Ovary (tissue), 9 donors: ENCODE results near the gene TMEM143. TPM values are rescaled to one million over a fixed set of nuclear protein-coding genes. Genes with fewer than 3 reads are reported as not detected.

Experiments
- DNase-seq, 5 donors: peaks; one replicate each; pipeline ENCODE4 v3.0.0-alpha.2; 2019 to 2020
- H3K27ac ChIP-seq, 2 donors: fragments of 200-600 bp; one replicate each; pipeline versions ENCODE4 v1.5.1 to v1.8.0; 2019 to 2022
- H3K27me3 ChIP-seq: fragments of 200-600 bp; one replicate; pipeline ENCODE4 v1.8.0; 2022
- H3K36me3 ChIP-seq: fragments of 200-600 bp; sonication (generic); one replicate; pipeline ENCODE4 v1.5.1; 2019
- H3K4me1 ChIP-seq: one replicate; pipeline ENCODE4 v1.8.1; 2013; ENCODE audit warnings: mild to moderate bottlenecking, moderate library complexity; ENCODE audit not compliant: insufficient read depth
- H3K4me3 ChIP-seq: fragments of 200-600 bp; sonication (generic); one replicate; pipeline ENCODE4 v1.5.1; 2017
- H3K9me3 ChIP-seq, 2 donors: fragments of 200-600 bp in 1 of 2; sonication (generic) in 1 of 2; one replicate each; pipeline versions ENCODE4 v1.5.1 to v1.8.1; 2013 to 2019; ENCODE audit warnings: mild to moderate bottlenecking in 1 of 2, moderate library complexity in 1 of 2
- EP300 ChIP-seq: sonication (generic); formaldehyde crosslinking; IDR thresholded peaks from one replicate; pipeline ENCODE4 v1.6.1; 2017; ENCODE audit warnings: antibody characterized with exemption
- POLR2A ChIP-seq: fragments of 450-650 bp; IDR thresholded peaks from one replicate; pipeline ENCODE4 v1.6.1; 2017; ENCODE audit warnings: antibody characterized with exemption, mild to moderate bottlenecking, moderate library complexity
- WGBS, 3 donors: extraction: QIAGEN DNeasy Blood & Tissue Kit in 1 of 3; methylation state at CpG; one replicate each; pipeline versions ENCODE4 v1.1.5 to v1.1.7; 2013 to 2017; 5-methylcytosine and 5-hydroxymethylcytosine counted together
- intact Hi-C, 4 donors: fragments of 100-400 bp; cut with DNase I; formaldehyde crosslinking; loops; one replicate each; pipeline versions ENCODE4 v1.11.0 to v1.15.1; 2022 to 2023
- polyA plus RNA-seq, 2 donors: library from polyadenylated mRNA; stranded (reverse); fragments of 200-250 nt in 1 of 2; fragments of 350-450 nt in 1 of 2; fragmentation: Illumina TruSeq in 1 of 2; extraction: RNeasy Lipid Tissue Mini Kit (QIAGEN cat#74804) in 1 of 2; gene quantifications; one replicate each; pipeline ENCODE4 v1.2.3, GENCODE V29; 2013 to 2014
- total RNA-seq, 7 donors: library from RNA; depleted of rRNA in 2 of 7; stranded (reverse); fragments of >200 nt in 2 of 7; fragmentation: NEBNext Ultra II Directional in 3 of 7; extraction: Animal tissue kit (Norgen Biotek cat#: 25700) in 3 of 7; gene quantifications; one replicate each; pipeline versions ENCODE4 v1.1.0 to v1.2.4, GENCODE V29; 2016 to 2023
- TF ChIP-seq, protein P1 (sequence below), 3 donors: fragments of 450-650 bp in 2 of 3; fragments of 200-600 bp in 1 of 3; IDR thresholded peaks; one replicate each; pipeline versions ENCODE4 v1.5.1 to v1.8.0; 2016 to 2022; ENCODE audit warnings: antibody characterized with exemption in 3 of 3, mild to moderate bottlenecking in 1 of 3
- donor health status: DM: no; HTN: no; CAD: no; lungs with moderate emphysema.
- donor health status: DM: no; HTN: no; CAD: no.
- donor health status: Bipolar disorder and iron deficiency.
- donor health status: DM: yes; HTN: yes; CAD: no.
- donor health status: DM: no; HTN: no; CAD: no.
- donor health status: DM: yes; HTN: yes; CAD: no.

TMEM143 gene
- total and polyA plus RNA-seq, 9 donors: 3.3 to 9.7 (median 6.9) TPM

DNA sequence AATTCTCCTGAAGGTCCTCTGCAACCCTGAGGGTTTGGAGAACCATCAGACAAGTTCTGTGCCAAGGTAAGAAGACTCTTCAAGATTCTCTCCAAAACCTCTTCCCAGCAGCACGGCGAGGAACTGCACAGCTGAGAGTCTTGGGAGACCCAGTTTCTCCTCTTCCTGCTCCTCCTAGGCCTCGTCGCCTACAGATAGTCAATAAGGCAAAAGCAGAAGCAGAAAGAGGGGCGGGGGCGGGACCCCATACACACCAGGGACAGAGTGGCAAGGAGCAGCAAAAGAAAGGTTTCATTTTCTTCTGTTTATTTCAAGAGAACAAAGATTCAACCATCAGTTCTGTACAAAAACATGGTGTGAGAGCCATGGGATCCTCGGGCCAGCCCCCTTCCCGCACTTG lies 18.5 kb upstream of the TMEM143 start:
- TF ChIP-seq EP300: no peak
- TF ChIP-seq, protein P1, sequence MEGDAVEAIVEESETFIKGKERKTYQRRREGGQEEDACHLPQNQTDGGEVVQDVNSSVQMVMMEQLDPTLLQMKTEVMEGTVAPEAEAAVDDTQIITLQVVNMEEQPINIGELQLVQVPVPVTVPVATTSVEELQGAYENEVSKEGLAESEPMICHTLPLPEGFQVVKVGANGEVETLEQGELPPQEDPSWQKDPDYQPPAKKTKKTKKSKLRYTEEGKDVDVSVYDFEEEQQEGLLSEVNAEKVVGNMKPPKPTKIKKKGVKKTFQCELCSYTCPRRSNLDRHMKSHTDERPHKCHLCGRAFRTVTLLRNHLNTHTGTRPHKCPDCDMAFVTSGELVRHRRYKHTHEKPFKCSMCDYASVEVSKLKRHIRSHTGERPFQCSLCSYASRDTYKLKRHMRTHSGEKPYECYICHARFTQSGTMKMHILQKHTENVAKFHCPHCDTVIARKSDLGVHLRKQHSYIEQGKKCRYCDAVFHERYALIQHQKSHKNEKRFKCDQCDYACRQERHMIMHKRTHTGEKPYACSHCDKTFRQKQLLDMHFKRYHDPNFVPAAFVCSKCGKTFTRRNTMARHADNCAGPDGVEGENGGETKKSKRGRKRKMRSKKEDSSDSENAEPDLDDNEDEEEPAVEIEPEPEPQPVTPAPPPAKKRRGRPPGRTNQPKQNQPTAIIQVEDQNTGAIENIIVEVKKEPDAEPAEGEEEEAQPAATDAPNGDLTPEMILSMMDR (IDR thresholded peaks at IDR 0.05): no peak
- TF ChIP-seq POLR2A: no peak
- WGBS, 3 donors: 88 to 92% (median 91%) methylated on average over 8 of the region's 8 CpGs
- Histone ChIP-seq H3K4me3 (no peak overlapping the region), H3K27me3 (no peaks in the 10 kb centered on the region), H3K4me1 (no peaks in the 10 kb centered on the region), H3K27ac (no peak overlapping the region), H3K36me3 (no peaks in the 10 kb centered on the region), H3K9me3 (no peaks in the 10 kb centered on the region)
- DNase-seq: no peak
- intact Hi-C loops: no loop called here

DNA sequence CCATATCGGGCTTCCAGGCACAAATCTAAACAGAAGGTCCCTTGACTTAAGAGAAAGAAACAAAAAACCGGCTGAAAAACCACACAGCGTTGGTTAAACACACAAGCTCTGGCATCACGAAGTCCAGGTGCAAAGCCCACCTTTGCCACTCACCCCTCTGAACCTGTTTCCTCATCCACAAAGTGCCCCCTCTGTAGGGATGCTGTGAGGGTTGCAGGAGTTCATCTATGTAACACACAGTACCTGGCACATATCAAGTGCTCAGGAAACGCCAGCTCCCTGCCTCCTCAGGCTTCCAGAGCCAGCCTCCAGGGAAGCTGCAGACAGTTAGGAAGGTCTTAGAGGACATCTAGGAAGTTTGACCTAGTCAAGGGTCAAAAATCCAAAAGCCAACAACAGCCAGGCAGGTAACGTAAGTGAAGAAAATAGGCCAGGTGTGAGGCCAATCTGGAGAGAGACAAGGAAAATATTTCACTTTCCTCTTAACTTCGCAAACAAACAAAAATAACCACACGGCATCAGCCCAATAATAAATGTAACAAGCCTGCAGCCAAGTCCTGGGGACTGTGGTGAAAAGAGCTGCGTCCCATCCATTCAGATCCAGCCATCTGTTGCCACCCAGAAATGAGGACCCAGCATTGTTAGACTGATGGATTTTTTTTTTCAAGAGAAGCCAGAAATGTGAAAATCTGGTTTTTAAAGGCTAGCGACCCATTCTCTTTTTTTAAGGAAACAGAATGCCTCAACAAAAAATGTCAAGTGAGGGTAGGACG lies 17.6 kb upstream of the TMEM143 start:
- H3K4me1 ChIP-seq: no peaks in the 10 kb centered on the region
- TF ChIP-seq POLR2A (no peak), EP300 (no peak)
- TF ChIP-seq, protein P1 (IDR thresholded peaks at IDR 0.05): no peak
- H3K27me3 ChIP-seq: no peaks in the 10 kb centered on the region
- H3K9me3 ChIP-seq: no peaks in the 10 kb centered on the region
- no peak overlapping the region for H3K27ac ChIP-seq
- intact Hi-C loops: no loop called here
- DNase-seq: no peak
- H3K36me3 ChIP-seq: no peaks in the 10 kb centered on the region
- WGBS, 3 donors: 80 to 83% (median 81%) methylated on average over 11 of the region's 11 CpGs
- no peak overlapping the region for H3K4me3 ChIP-seq

DNA sequence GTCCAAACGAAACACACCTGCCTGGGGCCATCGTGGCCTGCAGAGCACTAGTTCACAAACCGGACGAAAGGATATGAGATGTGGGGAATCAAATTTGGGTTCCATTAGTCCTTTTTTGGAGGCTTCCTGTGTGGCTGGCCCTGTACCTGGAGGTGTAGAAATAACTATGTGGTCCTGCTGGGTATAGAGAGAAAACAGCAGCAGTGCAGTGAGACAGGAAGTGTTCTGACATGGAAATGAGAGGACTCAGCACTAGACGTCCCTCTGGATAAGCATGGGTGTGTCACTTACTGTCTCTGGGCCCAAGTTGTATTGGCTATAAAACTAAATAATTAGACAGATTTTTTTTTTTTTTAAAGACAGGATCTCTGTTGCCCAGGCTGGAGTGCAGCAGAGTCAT lies 15.3 kb upstream of the TMEM143 start:
- no peak overlapping the region for H3K27ac ChIP-seq
- no peak overlapping the region for H3K4me3 ChIP-seq
- intact Hi-C loops: no loop called here
- no peak for DNase-seq
- no peak for TF ChIP-seq POLR2A
- no peak for TF ChIP-seq EP300
- TF ChIP-seq, protein P1 (IDR thresholded peaks at IDR 0.05): no peak
- no peaks in the 10 kb centered on the region for H3K36me3 ChIP-seq
- no peaks in the 10 kb centered on the region for H3K4me1 ChIP-seq
- no peaks in the 10 kb centered on the region for H3K9me3 ChIP-seq
- H3K27me3 ChIP-seq: no peaks in the 10 kb centered on the region
- WGBS, 3 donors: 75 to 82% (median 77%) methylated on average over 5 of the region's 5 CpGs

DNA sequence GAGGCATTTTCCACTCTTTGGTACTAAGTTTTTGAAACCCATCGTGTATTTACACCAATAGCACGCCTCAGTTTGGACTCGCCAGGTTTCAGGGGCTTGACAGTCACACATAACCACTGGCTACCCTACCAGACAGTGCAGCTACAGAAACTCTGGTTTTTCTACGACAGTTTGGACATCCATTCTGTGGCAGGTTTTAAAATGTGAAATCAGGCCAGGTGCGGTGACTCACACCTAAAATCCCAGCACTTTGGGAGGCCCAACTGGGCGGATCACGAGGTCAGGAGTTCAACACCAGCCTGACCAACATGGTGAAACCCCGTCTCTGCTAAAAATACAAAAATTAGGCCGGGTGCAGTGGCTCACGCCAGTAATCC lies 14.4 kb upstream of the TMEM143 start:
- 86 to 91% (median 88%) methylated on average over 10 of the region's 10 CpGs for WGBS, 3 donors

More for the DNA sequence above, 14.4 kb upstream of the TMEM143 start:
- H3K36me3 ChIP-seq: no peaks in the 10 kb centered on the region
- H3K27ac ChIP-seq: no peak overlapping the region
- no peak overlapping the region for H3K4me3 ChIP-seq
- H3K27me3 ChIP-seq: no peaks in the 10 kb centered on the region
- no peaks in the 10 kb centered on the region for H3K9me3 ChIP-seq
- TF ChIP-seq POLR2A: no peak
- TF ChIP-seq, protein P1 (IDR thresholded peaks at IDR 0.05): no peak
- TF ChIP-seq EP300: no peak
- no peak for DNase-seq
- H3K4me1 ChIP-seq: no peaks in the 10 kb centered on the region
- intact Hi-C loops: no loop called here
